NT2/D1 (cell line): Measurements from ENCODE around the gene KYNU.

ENCODE experiments used
- SUZ12 ChIP-seq: IDR thresholded peaks from 2 replicates; pipeline ENCODE4 v1.6.1; 2011; ENCODE audit not compliant: insufficient read length, insufficient read depth; ENCODE audit errors: extremely low read depth
- YY1 ChIP-seq: IDR thresholded peaks from 2 replicates; pipeline ENCODE4 v1.6.1; 2011; ENCODE audit not compliant: insufficient read length, insufficient read depth
- ZNF274 ChIP-seq: IDR thresholded peaks from 2 replicates; pipeline ENCODE4 v1.6.1; 2011; ENCODE audit warnings: mild to moderate bottlenecking, low read depth, low read length

DNA sequence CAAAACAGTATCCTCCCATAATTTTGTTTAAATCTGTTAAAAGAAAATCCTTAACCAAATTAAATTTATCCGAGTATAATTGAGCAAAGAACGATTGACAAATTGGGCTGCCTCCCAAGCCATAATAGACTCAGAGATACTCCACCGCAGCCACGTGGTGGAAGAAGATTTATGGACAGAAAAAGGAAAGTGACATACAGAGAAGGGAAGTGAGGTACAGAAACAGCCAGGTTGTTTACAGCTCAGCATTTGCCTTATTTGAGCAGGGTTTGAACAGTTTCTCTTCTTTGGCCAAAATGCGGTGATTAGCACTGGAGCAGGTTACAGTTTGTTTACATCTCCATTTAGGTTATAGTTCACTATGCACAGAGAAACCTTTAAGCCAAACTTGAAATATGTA lies 60.8 kb downstream of the KYNU start:
- TF ChIP-seq YY1, result no peak
- TF ChIP-seq ZNF274, result no peak
- no peak for TF ChIP-seq SUZ12
